ENCODE data around the gene VPS35L.
"Not testable (repeated sequence)": the region's sequence is repeated elsewhere in the genome, so short reads cannot be mapped to it uniquely, and the experiment has no call there.

The VPS35L gene

GRCh38 chr16:19655242-19655777 lies 99.8 kb downstream of the VPS35L start:
- peak; percentile 53 for DNase-seq

- DNase-seq, result no peak
Measured at GRCh38 chr16:19657831-19658230, 102.3 kb downstream of the VPS35L start.

DNA sequence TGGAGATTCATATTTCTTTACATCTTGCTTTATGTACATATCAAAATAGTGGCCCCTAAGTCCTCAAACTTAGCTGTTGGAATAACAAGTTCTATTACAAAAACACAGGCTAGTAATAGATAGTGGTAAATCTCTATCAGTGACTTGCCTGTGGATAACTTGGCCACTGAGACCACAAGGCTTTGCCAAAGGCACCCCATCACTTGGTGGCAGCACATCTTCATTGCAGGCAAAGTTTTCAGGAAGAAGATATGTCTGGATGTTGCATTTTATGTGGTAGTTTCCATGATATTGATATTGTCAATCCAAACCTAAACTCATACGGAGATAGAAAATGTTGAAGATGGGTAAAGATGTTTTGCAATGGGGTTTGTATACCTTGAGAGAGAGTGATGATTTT lies 104.1 kb downstream of the VPS35L start:
- no peak for DNase-seq

DNA sequence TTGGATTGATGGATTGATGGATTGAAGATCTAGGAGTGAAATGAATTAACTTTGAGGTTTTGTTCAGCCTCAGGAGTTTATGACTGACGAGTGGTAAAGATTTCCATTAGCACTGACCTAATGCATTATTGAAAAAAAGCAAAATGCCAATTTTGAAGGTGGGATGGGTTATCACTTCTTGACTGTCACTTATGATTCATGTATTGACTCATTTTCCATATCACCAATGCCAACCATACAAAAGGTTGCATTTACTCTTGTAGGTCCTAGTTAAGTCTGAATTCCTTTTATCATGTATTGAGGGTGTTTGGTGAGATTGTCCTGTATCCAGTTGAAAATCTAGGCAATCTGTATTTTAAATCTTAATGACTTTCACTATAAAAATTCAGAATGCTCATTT lies 104.9 kb downstream of the VPS35L start:
- DNase-seq, result no peak

- no peak for DNase-seq
Measured at GRCh38 chr16:19662351-19662750, 106.8 kb downstream of the VPS35L start.

- no peak for DNase-seq
Measured at GRCh38 chr16:19664166-19664565, 108.7 kb downstream of the VPS35L start.

DNA sequence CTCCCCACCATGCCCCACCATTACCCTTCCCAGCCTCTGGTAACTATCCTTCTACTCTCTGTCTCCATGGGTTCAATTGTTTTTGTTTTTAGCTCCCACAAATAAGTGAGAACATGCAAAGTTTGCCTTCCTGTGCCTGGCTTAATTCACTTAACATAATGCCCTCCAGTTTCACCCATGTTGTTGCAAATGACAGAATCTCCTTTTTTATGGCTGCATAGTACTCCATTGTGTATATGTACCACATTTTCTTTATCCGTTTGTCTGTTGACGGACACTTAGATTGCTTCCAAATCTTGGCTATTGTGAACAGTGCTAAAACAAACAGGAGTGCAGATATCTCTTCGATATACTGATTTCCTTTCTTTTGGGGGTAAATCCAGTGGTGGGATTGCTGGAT lies 109.8 kb downstream of the VPS35L start:
- DNase-seq, result not testable (repeated sequence)

DNA sequence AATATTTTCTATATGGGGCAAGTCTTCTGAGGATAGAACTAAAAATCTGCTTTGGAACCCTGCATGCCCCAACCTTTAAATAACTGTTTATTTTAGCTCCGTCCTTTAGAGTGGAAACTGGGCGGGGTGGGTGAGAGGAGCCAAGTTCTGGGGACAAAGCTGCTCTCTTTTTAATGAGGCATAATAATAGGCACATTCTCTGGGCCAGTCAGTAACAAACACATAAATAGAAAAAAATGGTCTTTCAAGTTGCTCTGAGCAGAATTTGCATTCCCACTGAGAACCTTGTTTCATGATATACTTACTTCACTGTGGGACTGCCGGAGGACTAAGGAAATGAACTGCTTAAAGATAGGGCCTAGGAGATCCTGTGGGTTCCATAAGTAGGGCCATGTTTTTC lies 111.0 kb downstream of the VPS35L start:
- peak; percentile 24 for DNase-seq

DNA sequence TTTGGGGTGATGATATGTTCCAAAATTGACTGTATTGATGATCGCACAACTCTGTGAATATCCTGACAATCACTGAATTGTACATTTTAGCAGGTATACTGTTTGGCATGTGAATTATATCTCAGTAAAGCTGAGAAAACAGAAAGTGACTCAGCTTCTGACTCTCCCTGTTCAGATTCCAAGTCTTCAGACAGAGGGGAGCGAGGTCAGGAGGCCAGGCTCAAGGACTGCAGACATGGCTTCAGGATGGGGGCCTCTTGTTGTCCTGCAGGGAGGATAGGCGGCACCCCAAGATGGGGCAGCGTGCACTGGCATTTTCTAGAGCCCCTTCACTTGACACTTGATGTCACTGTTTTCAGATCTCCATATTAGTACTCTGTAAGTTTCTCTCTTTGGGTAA lies 116.9 kb downstream of the VPS35L start:
- DNase-seq, result no peak

DNA sequence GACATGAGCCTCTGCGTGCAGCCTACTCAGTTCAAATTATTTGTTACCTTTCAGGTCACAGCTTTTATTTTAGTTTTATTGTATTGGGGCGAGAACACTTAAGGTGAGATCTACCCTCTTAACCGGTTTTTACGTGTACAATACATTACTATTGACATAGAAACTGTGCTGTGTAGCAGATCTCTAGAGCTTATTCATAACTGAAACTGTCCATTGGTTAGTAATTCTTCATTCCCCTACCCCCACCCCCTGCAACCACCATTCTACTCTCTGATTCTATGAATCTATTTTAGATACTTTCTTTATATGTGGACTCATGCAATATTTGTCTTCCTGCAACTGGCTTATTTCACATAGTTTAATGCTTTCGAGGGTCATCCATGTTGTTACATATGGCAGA lies 119.0 kb downstream of the VPS35L start:
- DNase-seq, result no peak

DNA sequence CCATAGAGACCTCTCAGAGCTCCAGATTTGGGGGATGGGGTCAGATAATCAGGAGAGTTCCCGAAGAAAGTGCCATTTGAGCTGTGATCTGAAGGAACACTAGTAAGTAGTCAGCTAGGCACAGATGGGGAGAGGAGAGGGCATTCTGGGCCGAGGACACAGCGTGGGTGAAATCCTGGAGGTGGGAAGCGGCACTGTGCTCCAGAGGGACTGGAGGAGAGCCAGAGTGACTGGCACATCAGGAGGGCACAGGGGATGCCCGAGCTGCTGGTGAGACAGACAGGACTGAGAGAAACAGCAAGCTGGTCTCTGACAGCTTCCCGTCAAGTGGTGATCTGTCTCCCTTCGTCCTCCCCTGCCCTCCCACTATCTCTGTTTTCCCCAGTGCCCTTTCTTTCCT lies 121.9 kb downstream of the VPS35L start:
- no peak for DNase-seq

- DNase-seq, result no peak
Measured at GRCh38 chr16:19678804-19679203, 123.3 kb downstream of the VPS35L start.

DNA sequence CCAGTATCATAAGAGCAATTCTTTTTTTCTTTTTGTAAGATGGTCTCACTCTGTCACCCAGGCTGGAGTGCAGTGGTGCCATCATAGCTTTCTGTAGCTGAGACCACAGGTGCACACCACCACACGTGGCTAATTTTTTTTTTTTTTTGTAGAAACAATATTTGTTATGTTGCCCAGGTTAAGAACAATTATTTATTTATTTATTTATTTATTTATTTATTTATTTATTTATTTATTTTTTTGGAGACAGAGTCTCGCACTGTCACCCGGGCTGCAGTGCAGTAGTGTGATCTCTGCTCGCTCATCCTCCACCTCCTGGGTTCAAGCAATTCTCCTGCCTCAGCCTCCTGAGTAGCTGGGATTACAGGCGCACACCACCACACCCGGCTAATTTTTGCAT lies 123.8 kb downstream of the VPS35L start:
- not testable (repeated sequence) for DNase-seq

GRCh38 chr16:19680881-19681340 lies 125.4 kb downstream of the VPS35L start:
- DNase-seq, result peak; percentile 64

- DNase-seq, result no peak
Measured at GRCh38 chr16:19681637-19682036, 126.1 kb downstream of the VPS35L start.

DNA sequence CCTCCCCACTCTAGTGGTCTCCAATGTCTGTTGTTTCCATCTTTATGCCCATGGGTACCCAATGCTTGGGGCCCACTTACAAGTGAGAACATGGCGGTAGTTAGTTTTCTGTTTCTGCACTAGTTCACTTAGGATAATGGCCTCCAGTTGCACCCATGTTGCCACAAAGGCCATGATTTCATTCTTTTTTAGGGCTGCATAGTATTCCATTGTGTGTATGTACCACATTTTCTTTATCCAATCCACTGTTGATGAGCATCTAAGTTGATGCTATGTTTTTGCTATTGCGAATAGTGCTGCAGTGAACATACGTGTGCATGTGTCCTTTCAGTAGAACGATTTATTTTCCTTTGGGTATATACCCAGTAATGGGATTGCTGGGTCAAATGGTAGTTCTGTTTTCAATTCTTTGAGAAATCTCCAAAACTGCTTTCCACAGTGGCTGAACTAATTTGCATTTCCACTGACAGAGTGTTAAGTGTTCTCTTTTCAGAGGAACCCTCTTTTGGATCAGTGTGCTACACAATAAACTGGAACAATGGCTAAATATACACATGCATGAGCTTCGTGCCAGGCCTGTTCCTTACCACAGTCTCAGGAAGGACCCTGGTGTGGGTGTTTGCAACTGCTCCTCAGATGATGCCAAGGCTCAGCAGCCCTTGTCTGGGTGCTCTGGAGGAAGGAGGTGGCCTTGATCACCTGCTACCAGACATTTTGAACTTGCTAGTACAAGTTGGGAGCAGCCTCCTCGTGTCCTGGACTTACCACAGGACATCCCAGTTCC lies 128.1 kb downstream of the VPS35L start:
- DNase-seq, result no peak

DNA sequence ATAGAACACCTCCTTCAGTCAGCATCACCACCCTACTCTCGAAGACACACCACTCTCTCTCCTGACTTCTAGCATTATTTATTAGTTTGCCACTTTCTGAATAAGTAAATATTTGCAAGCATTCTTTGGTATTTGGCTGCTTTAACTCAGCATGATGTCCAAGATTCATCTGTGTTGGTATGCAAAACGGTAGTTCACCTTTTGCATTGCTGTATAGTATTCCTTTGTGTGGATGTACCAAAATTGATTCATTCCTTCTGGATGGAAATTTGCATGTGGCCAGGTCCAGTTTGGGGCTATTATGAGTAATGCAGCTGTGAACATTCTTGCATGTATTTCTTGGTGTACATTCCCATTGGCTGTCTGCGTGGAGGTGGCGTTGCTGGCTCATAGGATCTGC lies 129.7 kb downstream of the VPS35L start:
- DNase-seq, result no peak

DNA sequence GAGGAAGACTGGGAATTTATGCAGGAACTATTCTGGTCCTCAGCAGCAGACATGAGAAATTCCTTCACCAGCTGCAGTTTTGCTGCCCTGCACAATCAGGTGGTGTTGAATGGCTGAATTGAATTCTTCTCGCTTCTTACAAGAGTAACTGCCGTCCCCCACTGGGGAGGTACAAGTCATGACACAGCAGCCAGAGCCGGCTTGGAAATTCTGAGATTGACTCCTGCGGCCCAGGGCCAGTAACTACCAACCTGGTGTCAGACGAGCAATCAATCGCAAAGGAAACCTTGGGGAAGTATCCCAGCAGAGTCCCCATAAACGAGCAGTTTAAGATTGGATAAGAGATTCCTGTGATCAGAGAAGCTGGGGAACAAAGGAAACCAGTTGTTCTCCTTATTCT lies 131.8 kb downstream of the VPS35L start:
- no peak for DNase-seq

DNA sequence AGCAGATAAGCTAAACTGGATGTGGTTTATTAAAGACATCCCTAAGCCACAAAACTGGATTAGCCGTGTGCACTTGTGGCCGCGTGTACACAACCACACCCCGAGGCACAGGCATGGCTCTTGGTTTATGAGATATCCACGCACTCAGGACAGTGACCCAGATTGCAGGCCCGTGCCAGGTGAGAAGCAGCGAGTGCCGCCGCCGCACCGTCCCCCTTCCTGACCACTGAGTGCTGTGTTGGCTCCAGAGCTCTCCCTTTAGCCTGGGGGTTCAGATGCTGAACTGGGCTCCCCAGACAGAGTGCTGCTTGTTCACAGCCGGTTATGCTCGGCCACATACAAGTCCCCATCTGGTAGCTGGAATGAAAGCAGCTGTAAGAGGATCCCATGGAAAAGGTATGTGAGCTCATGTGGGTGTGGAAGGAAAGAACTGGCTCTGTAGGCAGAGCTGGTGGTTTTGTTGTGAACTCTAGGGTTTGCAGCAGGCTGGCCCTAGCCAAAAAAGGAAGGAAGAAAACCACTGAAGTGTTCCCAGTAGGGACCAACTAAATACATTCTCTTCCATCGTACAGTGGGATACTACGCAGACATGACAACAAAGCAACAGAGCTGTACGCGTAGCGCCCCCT lies 133.0 kb downstream of the VPS35L start:
- DNase-seq, result no peak

GRCh38 chr16:19689342-19689741 lies 133.8 kb downstream of the VPS35L start:
- no peak for DNase-seq

DNA sequence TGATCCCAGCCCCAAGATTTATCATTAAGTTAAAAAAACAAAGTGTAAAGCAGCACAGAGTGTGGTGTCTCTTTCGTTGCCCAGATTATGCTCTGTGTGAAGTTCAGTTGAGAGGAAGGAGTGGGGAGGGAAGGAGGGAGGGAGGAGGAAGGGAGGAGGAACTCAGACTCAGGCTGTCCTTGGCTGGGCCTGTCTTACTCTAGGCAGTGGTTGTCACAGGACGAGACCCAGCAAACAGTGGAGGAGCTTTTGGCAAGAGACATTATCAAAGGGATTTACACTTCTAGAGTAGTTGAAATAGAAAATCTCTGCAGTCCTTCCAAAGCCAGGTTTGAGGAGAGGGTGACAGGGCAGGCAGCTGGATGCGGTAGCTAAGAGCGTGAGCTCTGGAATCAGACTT lies 134.7 kb downstream of the VPS35L start:
- DNase-seq, result no peak

- DNase-seq, result no peak
Measured at GRCh38 chr16:19691161-19691711, 135.7 kb downstream of the VPS35L start.

DNA sequence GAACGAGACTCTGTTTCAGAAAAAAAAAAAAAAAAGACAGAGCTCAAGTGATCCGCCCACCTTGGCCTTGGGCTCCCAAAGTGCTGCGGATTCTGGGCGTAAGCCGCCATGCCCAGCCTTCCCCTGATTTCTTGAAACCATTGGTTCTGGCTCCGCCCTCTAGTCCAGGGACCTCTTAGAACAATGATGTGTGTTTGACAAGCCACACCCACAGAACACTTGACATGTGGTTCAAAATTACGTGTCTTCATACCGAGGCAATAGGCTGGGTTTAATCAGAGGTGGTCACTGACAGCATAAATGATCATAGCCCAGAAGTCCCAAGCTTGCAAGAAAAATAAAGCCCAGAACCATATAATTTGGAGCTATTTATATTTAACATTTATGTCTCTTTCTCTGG lies 139.5 kb downstream of the VPS35L start:
- no peak for DNase-seq

GRCh38 chr16:19696328-19696727 lies 140.8 kb downstream of the VPS35L start:
- peak; percentile 76 for DNase-seq
